Vagina (tissue), 2 donors: ENCODE measurements around the gene NEDD4L.

Experiments used
- CTCF ChIP-seq, 3 experiments: fragments of 450-650 bp in 2 of 3; fragments of 200-600 bp in 1 of 3; sonication (generic) in 1 of 3; IDR thresholded peaks; one replicate each; pipeline ENCODE4 v1.5.1; 2017 to 2019; ENCODE audit warnings: antibody characterized with exemption in 3 of 3, mild to moderate bottlenecking in 2 of 3, moderate library complexity in 2 of 3
- POLR2A ChIP-seq, 2 donors: fragments of 450-650 bp; IDR thresholded peaks; one replicate each; pipeline ENCODE4 v1.6.1; 2017; ENCODE audit warnings: antibody characterized with exemption in 2 of 2, mild to moderate bottlenecking in 2 of 2, moderate library complexity in 2 of 2
- POLR2AphosphoS5 ChIP-seq, 2 donors: sonication (generic); formaldehyde crosslinking; IDR thresholded peaks; one replicate each; pipeline ENCODE4 v1.9.0; 2017; ENCODE audit warnings: antibody characterized with exemption in 2 of 2, mild to moderate bottlenecking in 2 of 2, low read depth in 1 of 2; ENCODE audit not compliant: insufficient read depth in 1 of 2

GRCh38 chr18:58360324-58360723, 316.3 kb downstream of the NEDD4L start:
- TF ChIP-seq CTCF (IDR thresholded peaks at IDR 0.05) (no peak), POLR2A (IDR thresholded peaks at IDR 0.05) (no peak), POLR2AphosphoS5 (IDR thresholded peaks at IDR 0.05; ENCODE audit: insufficient read depth in 1 of 2, low read depth in 1 of 2) (no peak)
